ENCODE measurements around the gene SOX13. TPM values are rescaled to one million over a fixed set of nuclear protein-coding genes. Genes with fewer than 3 reads are reported as not detected.

The SOX13 gene
- total and polyA plus RNA-seq, 9 of the 15 experiments (the other 6 are each of a cell fraction or from before 2014, with no cell fraction given) = 0.03 to 0.35 (median 0.06) TPM; not detected in 5

DNA sequence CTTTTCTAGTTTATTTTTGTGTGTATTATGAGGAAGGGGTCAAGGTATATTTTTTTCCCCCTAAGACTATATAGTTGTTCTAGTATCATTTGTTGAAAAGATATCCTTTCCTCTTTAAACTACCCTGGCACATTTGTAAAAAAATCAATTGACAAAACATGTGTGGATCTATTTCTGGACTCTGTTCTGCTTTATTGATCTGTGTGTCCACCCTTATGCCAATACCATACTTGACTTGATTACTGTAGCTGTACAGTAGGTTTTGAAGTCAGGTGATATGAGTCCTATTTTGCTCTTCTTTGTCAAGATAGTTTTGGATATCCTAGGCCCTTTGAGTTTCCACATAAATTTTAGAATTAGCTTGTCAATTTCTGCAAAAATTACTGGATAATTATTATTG, 21.2 kb upstream of the SOX13 start (continued):
- no peak for TF ChIP-seq ZBTB40 (IDR thresholded peaks at IDR 0.05)
- no peak for TF ChIP-seq ZBTB40 (CRISPR knock-in tag; IDR thresholded peaks at IDR 0.05)
- no peak for TF ChIP-seq WHSC1 (IDR thresholded peaks at IDR 0.05; ENCODE audit: low read length)
- TF ChIP-seq CBFB (CRISPR knock-in tag; IDR thresholded peaks at IDR 0.05) = no peak
- TF ChIP-seq EP400 (IDR thresholded peaks at IDR 0.05) = no peak
- TF ChIP-seq TAF9B (IDR thresholded peaks at IDR 0.05; ENCODE audit: partially characterized antibody) = no peak
- no peak for TF ChIP-seq NR3C1 (CRISPR knock-in tag; IDR thresholded peaks at IDR 0.05)
- no peak for TF ChIP-seq MCM7 (IDR thresholded peaks at IDR 0.05)
- no peak for TF ChIP-seq MYBL2 (IDR thresholded peaks at IDR 0.05; ENCODE audit: low read depth)
- no peak for TF ChIP-seq MYBL2 (CRISPR knock-in tag; IDR thresholded peaks at IDR 0.05; ENCODE audit: borderline replicate concordance)
- no peak for TF ChIP-seq GABPB2 (CRISPR knock-in tag; conservative IDR thresholded peaks at IDR 0.05)
- no peak for TF ChIP-seq ZNF143 (CRISPR knock-in tag; IDR thresholded peaks at IDR 0.05)
- TF ChIP-seq ELF1 (tag; IDR thresholded peaks at IDR 0.05) = no peak
- TF ChIP-seq GTF2E2 (tag; IDR thresholded peaks at IDR 0.05) = no peak
- TF ChIP-seq RNF219 (CRISPR knock-in tag; IDR thresholded peaks at IDR 0.05) = no peak
